Measurements from ENCODE around the gene MAGEA9B. TPM values are rescaled to one million over a fixed set of nuclear protein-coding genes. Genes with fewer than 3 reads are reported as not detected.
"Not testable (repeated sequence)": the region's sequence is repeated elsewhere in the genome, so short reads cannot be mapped to it uniquely, and the experiment has no call there.

MAGEA9B gene
- total and polyA plus RNA-seq, 4 donors = not detected

DNA sequence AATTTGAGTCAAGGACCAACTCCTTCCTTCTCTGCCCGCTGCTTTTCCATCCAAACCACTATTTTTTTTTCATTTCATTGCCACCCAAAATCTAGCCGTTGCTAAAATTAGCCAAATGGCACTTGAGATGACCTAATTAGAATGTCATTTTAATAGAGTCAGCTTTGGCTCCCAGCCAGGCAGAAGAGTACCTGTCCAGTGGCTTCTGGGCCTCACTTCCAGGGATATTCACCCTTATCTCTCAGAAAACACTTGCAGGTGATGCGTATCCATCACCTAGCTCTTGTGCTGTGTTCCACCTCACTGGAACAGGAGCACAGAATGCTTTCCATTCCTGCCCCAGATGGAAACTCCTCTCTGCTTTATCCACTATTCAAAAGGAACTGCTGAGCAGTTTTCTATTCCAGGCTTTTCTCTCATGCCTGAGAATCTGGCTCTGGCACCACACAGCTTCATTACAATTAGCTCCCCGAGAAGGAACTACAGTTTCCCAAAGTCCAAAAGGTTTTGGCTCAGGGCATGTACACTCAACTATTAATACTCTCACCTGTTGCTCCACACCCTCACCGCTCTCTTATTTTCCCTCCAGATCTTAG lies 18.5 kb downstream of the MAGEA9B start:
- TF ChIP-seq, protein P1, sequence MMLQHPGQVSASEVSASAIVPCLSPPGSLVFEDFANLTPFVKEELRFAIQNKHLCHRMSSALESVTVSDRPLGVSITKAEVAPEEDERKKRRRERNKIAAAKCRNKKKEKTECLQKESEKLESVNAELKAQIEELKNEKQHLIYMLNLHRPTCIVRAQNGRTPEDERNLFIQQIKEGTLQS (IDR thresholded peaks at IDR 0.05) = no peak
- no peak for TF ChIP-seq YY1 (IDR thresholded peaks at IDR 0.05)
- no peak for DNase-seq (ENCODE audit: low spot score)
- H3K4me3 ChIP-seq (ENCODE audit: low read depth in 1 of 3, low read length in 3 of 3) = no peak overlapping the region
- no peak overlapping the region for H3K9ac ChIP-seq (ENCODE audit: low read depth in 1 of 2, low read length in 2 of 2)
- WGBS = 86% methylated on average over 5 of the region's 5 CpGs
- no peaks in the 10 kb centered on the region for H3K36me3 ChIP-seq (ENCODE audit: control insufficient read depth in 4 of 4, insufficient read depth in 3 of 4, low read depth in 1 of 4, low read length in 3 of 4)
- H3K9me3 ChIP-seq (ENCODE audit: control insufficient read depth in 4 of 4, low read length in 3 of 4) = no peaks in the 10 kb centered on the region
- no peaks in the 10 kb centered on the region for H3K4me1 ChIP-seq (ENCODE audit: control insufficient read depth in 4 of 4, insufficient read depth in 4 of 4, low read length in 3 of 4)
- no peaks in the 10 kb centered on the region for H3K27me3 ChIP-seq (ENCODE audit: control insufficient read depth in 4 of 4, insufficient read depth in 4 of 4, low read length in 3 of 4)
- no peak overlapping the region for H3K27ac ChIP-seq (ENCODE audit: low read depth in 1 of 2, low read length in 2 of 2)

- Histone ChIP-seq H3K27me3 (ENCODE audit: control insufficient read depth in 4 of 4, insufficient read depth in 4 of 4, low read length in 3 of 4) (no peaks in the 10 kb centered on the region), H3K4me1 (ENCODE audit: control insufficient read depth in 4 of 4, insufficient read depth in 4 of 4, low read length in 3 of 4) (no peaks in the 10 kb centered on the region), H3K9me3 (ENCODE audit: control insufficient read depth in 4 of 4, low read length in 3 of 4) (no peaks in the 10 kb centered on the region), H3K27ac (ENCODE audit: low read depth in 1 of 2, low read length in 2 of 2) (no peak overlapping the region), H3K9ac (ENCODE audit: low read depth in 1 of 2, low read length in 2 of 2) (no peak overlapping the region), H3K36me3 (ENCODE audit: control insufficient read depth in 4 of 4, insufficient read depth in 3 of 4, low read depth in 1 of 4, low read length in 3 of 4) (no peaks in the 10 kb centered on the region), H3K4me3 (ENCODE audit: low read depth in 1 of 3, low read length in 3 of 3) (no peak overlapping the region)
- 90% methylated on average over 7 of the region's 7 CpGs for WGBS
- no peak for DNase-seq (ENCODE audit: low spot score)
- TF ChIP-seq, protein P2, sequence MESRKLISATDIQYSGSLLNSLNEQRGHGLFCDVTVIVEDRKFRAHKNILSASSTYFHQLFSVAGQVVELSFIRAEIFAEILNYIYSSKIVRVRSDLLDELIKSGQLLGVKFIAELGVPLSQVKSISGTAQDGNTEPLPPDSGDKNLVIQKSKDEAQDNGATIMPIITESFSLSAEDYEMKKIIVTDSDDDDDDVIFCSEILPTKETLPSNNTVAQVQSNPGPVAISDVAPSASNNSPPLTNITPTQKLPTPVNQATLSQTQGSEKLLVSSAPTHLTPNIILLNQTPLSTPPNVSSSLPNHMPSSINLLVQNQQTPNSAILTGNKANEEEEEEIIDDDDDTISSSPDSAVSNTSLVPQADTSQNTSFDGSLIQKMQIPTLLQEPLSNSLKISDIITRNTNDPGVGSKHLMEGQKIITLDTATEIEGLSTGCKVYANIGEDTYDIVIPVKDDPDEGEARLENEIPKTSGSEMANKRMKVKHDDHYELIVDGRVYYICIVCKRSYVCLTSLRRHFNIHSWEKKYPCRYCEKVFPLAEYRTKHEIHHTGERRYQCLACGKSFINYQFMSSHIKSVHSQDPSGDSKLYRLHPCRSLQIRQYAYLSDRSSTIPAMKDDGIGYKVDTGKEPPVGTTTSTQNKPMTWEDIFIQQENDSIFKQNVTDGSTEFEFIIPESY (IDR thresholded peaks at IDR 0.05) = no peak
- TF ChIP-seq, protein P3, sequence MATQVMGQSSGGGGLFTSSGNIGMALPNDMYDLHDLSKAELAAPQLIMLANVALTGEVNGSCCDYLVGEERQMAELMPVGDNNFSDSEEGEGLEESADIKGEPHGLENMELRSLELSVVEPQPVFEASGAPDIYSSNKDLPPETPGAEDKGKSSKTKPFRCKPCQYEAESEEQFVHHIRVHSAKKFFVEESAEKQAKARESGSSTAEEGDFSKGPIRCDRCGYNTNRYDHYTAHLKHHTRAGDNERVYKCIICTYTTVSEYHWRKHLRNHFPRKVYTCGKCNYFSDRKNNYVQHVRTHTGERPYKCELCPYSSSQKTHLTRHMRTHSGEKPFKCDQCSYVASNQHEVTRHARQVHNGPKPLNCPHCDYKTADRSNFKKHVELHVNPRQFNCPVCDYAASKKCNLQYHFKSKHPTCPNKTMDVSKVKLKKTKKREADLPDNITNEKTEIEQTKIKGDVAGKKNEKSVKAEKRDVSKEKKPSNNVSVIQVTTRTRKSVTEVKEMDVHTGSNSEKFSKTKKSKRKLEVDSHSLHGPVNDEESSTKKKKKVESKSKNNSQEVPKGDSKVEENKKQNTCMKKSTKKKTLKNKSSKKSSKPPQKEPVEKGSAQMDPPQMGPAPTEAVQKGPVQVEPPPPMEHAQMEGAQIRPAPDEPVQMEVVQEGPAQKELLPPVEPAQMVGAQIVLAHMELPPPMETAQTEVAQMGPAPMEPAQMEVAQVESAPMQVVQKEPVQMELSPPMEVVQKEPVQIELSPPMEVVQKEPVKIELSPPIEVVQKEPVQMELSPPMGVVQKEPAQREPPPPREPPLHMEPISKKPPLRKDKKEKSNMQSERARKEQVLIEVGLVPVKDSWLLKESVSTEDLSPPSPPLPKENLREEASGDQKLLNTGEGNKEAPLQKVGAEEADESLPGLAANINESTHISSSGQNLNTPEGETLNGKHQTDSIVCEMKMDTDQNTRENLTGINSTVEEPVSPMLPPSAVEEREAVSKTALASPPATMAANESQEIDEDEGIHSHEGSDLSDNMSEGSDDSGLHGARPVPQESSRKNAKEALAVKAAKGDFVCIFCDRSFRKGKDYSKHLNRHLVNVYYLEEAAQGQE (IDR thresholded peaks at IDR 0.05) = no peak
These were observed 19.4 kb downstream of the MAGEA9B start for GRCh38 chrX:149567621-149568417.

GRCh38 chrX:149563359-149563758 lies 23.9 kb downstream of the MAGEA9B start:
- no peaks in the 10 kb centered on the region for H3K27me3 ChIP-seq (ENCODE audit: control insufficient read depth in 4 of 4, insufficient read depth in 4 of 4, low read length in 3 of 4)
- no peaks in the 10 kb centered on the region for H3K9me3 ChIP-seq (ENCODE audit: control insufficient read depth in 4 of 4, low read length in 3 of 4)
- H3K27ac ChIP-seq (ENCODE audit: low read depth in 1 of 2, low read length in 2 of 2) = no peak overlapping the region
- 90% methylated on average over 4 of the region's 4 CpGs for WGBS
- no peak overlapping the region for H3K4me3 ChIP-seq (ENCODE audit: low read depth in 1 of 3, low read length in 3 of 3)
- no peaks in the 10 kb centered on the region for H3K4me1 ChIP-seq (ENCODE audit: control insufficient read depth in 4 of 4, insufficient read depth in 4 of 4, low read length in 3 of 4)
- TF ChIP-seq, protein P2 (IDR thresholded peaks at IDR 0.05) = no peak
- TF ChIP-seq NR2F2 (IDR thresholded peaks at IDR 0.05) = no peak
- TF ChIP-seq GABPA (IDR thresholded peaks at IDR 0.05 in 1 of 2, conservative IDR thresholded peaks at IDR 0.05 in 1 of 2) = no peak
- H3K9ac ChIP-seq (ENCODE audit: low read depth in 1 of 2, low read length in 2 of 2) = no peak overlapping the region
- DNase-seq (ENCODE audit: low spot score) = no peak
- no peaks in the 10 kb centered on the region for H3K36me3 ChIP-seq (ENCODE audit: control insufficient read depth in 4 of 4, insufficient read depth in 3 of 4, low read depth in 1 of 4, low read length in 3 of 4)

GRCh38 chrX:149555251-149555650 lies 32.0 kb downstream of the MAGEA9B start:
- no CpG with 5 or more reads among the region's 4 CpGs for WGBS
- not testable (repeated sequence) for H3K27ac ChIP-seq (ENCODE audit: low read depth in 1 of 2, low read length in 2 of 2); DNase-seq (ENCODE audit: low spot score); H3K4me3 ChIP-seq (ENCODE audit: low read depth in 1 of 3, low read length in 3 of 3); H3K27me3 ChIP-seq (ENCODE audit: control insufficient read depth in 4 of 4, insufficient read depth in 4 of 4, low read length in 3 of 4); H3K4me1 ChIP-seq (ENCODE audit: control insufficient read depth in 4 of 4, insufficient read depth in 4 of 4, low read length in 3 of 4); H3K9ac ChIP-seq (ENCODE audit: low read depth in 1 of 2, low read length in 2 of 2); H3K36me3 ChIP-seq (ENCODE audit: control insufficient read depth in 4 of 4, insufficient read depth in 3 of 4, low read depth in 1 of 4, low read length in 3 of 4); H3K9me3 ChIP-seq (ENCODE audit: control insufficient read depth in 4 of 4, low read length in 3 of 4)

DNA sequence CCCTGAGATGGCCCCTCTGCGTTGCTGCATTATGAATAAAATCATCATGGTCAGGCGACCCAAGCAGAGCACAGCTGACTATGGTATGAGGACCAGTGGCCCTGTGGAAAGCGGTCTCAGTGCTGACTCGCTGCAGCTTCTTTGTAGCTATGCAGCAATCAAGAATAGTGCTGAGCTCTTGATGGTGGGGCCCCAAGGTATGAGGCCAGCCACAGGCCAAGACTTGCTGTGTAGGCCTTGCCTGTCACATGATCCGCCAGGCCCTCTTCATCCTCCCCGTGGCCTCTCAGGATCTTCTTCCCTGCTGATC lies 35.4 kb downstream of the MAGEA9B start:
- H3K4me1 ChIP-seq (ENCODE audit: control insufficient read depth in 4 of 4, insufficient read depth in 4 of 4, low read length in 3 of 4); H3K36me3 ChIP-seq (ENCODE audit: control insufficient read depth in 4 of 4, insufficient read depth in 3 of 4, low read depth in 1 of 4, low read length in 3 of 4); H3K27me3 ChIP-seq (ENCODE audit: control insufficient read depth in 4 of 4, insufficient read depth in 4 of 4, low read length in 3 of 4); DNase-seq (ENCODE audit: low spot score); H3K9me3 ChIP-seq (ENCODE audit: control insufficient read depth in 4 of 4, low read length in 3 of 4); H3K9ac ChIP-seq (ENCODE audit: low read depth in 1 of 2, low read length in 2 of 2); H3K27ac ChIP-seq (ENCODE audit: low read depth in 1 of 2, low read length in 2 of 2); H3K4me3 ChIP-seq (ENCODE audit: low read depth in 1 of 3, low read length in 3 of 3): not testable (repeated sequence)
- 100% methylated on average over 2 of the region's 6 CpGs for WGBS

Data from liver (tissue), 9 donors.